NB4 (cell line): ENCODE results near the gene ANKDD1A.

Experiments
- DNase-seq: peaks from one replicate; pipeline ENCODE4 v3.0.0; 2010; ENCODE audit warnings: low read depth
- H3K4me3 ChIP-seq: one replicate; pipeline ENCODE4 v1.5.1; 2011; ENCODE audit warnings: mild to moderate bottlenecking, low read depth, low read length, moderate library complexity
- MAX ChIP-seq: IDR thresholded peaks from 2 replicates; pipeline ENCODE4 v1.6.1; 2011; ENCODE audit warnings: low read depth, low read length
- MYC ChIP-seq: IDR thresholded peaks from 2 replicates; pipeline ENCODE4 v1.6.1; 2011; ENCODE audit warnings: low read depth, low read length
- POLR2A ChIP-seq: IDR thresholded peaks from 2 replicates; pipeline ENCODE4 v1.6.1; 2011; ENCODE audit warnings: mild to moderate bottlenecking; ENCODE audit not compliant: insufficient read length; ENCODE audit errors: extremely low read depth
- TF ChIP-seq, protein P1 (sequence below): IDR thresholded peaks from one replicate; pipeline ENCODE4 v1.5.1; 2012; ENCODE audit warnings: low read depth, low read length

ANKDD1A gene

GRCh38 chr15:64943512-64944225 is 32.0 kb downstream of the ANKDD1A start:
- no peak overlapping the region for H3K4me3 ChIP-seq
- TF ChIP-seq MYC (no peak), MAX (no peak), POLR2A (no peak)
- TF ChIP-seq, protein P1, sequence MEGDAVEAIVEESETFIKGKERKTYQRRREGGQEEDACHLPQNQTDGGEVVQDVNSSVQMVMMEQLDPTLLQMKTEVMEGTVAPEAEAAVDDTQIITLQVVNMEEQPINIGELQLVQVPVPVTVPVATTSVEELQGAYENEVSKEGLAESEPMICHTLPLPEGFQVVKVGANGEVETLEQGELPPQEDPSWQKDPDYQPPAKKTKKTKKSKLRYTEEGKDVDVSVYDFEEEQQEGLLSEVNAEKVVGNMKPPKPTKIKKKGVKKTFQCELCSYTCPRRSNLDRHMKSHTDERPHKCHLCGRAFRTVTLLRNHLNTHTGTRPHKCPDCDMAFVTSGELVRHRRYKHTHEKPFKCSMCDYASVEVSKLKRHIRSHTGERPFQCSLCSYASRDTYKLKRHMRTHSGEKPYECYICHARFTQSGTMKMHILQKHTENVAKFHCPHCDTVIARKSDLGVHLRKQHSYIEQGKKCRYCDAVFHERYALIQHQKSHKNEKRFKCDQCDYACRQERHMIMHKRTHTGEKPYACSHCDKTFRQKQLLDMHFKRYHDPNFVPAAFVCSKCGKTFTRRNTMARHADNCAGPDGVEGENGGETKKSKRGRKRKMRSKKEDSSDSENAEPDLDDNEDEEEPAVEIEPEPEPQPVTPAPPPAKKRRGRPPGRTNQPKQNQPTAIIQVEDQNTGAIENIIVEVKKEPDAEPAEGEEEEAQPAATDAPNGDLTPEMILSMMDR = no peak
- no peak for DNase-seq

GRCh38 chr15:64944961-64945360 is 33.3 kb downstream of the ANKDD1A start:
- no peak overlapping the region for H3K4me3 ChIP-seq
- TF ChIP-seq POLR2A = no peak
- TF ChIP-seq, protein P1 = no peak
- no peak for TF ChIP-seq MYC
- no peak for TF ChIP-seq MAX
- DNase-seq = no peak

DNA sequence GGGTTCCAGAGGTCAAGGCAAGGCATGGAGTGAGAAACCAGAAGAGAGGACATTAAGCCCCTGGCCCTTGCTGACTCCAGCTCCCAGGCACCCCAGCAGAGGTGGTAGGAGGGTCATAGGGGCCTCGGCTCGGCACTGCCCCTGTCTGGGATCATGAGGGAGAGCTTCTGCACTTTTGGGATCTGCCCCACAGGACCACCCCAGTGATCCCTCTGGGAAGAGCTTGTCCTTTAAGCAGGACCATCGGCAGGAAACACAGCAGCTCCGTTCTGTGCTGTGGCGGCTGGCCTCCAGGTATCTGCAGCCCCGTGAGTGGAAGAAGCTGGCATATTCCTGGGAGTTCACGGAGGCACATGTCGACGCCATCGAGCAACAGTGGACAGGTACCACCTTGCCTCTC is 35.5 kb downstream of the ANKDD1A start:
- no peak for DNase-seq
- no peak for TF ChIP-seq MAX
- TF ChIP-seq, protein P1 = no peak
- TF ChIP-seq POLR2A = no peak
- TF ChIP-seq MYC = no peak
- no peak overlapping the region for H3K4me3 ChIP-seq

GRCh38 chr15:64948916-64949315 is 37.2 kb downstream of the ANKDD1A start:
- no peak for DNase-seq
- TF ChIP-seq POLR2A (no peak), MAX (no peak), MYC (no peak)
- TF ChIP-seq, protein P1 = no peak
- H3K4me3 ChIP-seq = no peak overlapping the region

GRCh38 chr15:64949383-64950186 is 37.9 kb downstream of the ANKDD1A start:
- no peak overlapping the region for H3K4me3 ChIP-seq
- no peak for DNase-seq
- TF ChIP-seq, protein P1 = no peak
- TF ChIP-seq POLR2A = no peak
- TF ChIP-seq MAX = no peak
- no peak for TF ChIP-seq MYC
